ENCODE results near the gene ZDHHC19. TPM values are rescaled to one million over a fixed set of nuclear protein-coding genes. Genes with fewer than 3 reads are reported as not detected.
A peak's percentile ranks its signal among the peaks of the same experiment; 100 is the strongest.

ZDHHC19 gene
- total and polyA plus RNA-seq, 2 experiments from 2014 or later, result 1.3 to 15.7 TPM

GRCh38 chr3:196156160-196156559 lies 55.0 kb downstream of the ZDHHC19 start:
- no peak overlapping the region for H3K4me3 ChIP-seq
- no peaks in the 10 kb centered on the region for H3K27me3 ChIP-seq (ENCODE audit: insufficient read depth)
- H3K27ac ChIP-seq (ENCODE audit: low read depth), result no peak overlapping the region
- peaks cover 31% of the 10 kb centered on the region for H3K4me1 Mint-ChIP-seq
- no peak for TF ChIP-seq ZNF331 (CRISPR knock-in tag; IDR thresholded peaks at IDR 0.05; ENCODE audit: low read depth)
- no peak for TF ChIP-seq NANOG (IDR thresholded peaks at IDR 0.05; ENCODE audit: borderline replicate concordance)
- TF ChIP-seq REST (IDR thresholded peaks at IDR 0.05; ENCODE audit: unreplicated experiment), result no peak
- no peak for TF ChIP-seq CTCF (conservative IDR thresholded peaks at IDR 0.05; ENCODE audit: low read depth in 2 of 2)
- no peak for TF ChIP-seq STAT1 (IDR thresholded peaks at IDR 0.05; ENCODE audit: unreplicated experiment)
- TF ChIP-seq JUNB (IDR thresholded peaks at IDR 0.05; ENCODE audit: unreplicated experiment), result no peak
- no peak for TF ChIP-seq EZH2phosphoT487 (IDR thresholded peaks at IDR 0.05; ENCODE audit: unreplicated experiment)
- TF ChIP-seq ZNF462 (CRISPR knock-in tag; IDR thresholded peaks at IDR 0.05), result no peak
- peaks cover 17% of the 10 kb centered on the region for H3K4me1 ChIP-seq (ENCODE audit: insufficient read depth)
- H3K9me3 Mint-ChIP-seq, result 0 out of 3 replicates have a peak, but pooled peaks cover 5% of the 10 kb centered on the region
- H3K27me3 Mint-ChIP-seq (ENCODE audit: insufficient read depth, low read depth, poor library complexity), result peaks cover 5% of the 10 kb centered on the region
- ATAC-seq, result peak; percentile 30; the same call in 2 of the 3 replicates
- no peaks in the 10 kb centered on the region for H4K20me1 ChIP-seq (replicated peaks; ENCODE audit: insufficient read depth)
- H3F3A ChIP-seq (replicated peaks; ENCODE audit: low read depth), result no peaks in the 10 kb centered on the region
- H3K4me3 Mint-ChIP-seq, result no peak overlapping the region
- H3K36me3 ChIP-seq (ENCODE audit: insufficient read depth), result no peaks in the 10 kb centered on the region
- no peaks in the 10 kb centered on the region for H3K36me3 Mint-ChIP-seq (ENCODE audit: low read depth)
- H2AFZ ChIP-seq, result no peak overlapping the region
- no peaks in the 10 kb centered on the region for H3K79me2 ChIP-seq (replicated peaks; ENCODE audit: insufficient read depth)
- H3K9me2 ChIP-seq (ENCODE audit: insufficient read depth), result no peaks in the 10 kb centered on the region
- H3K4me2 ChIP-seq, result peak overlapping the region; percentile 9
- no peak for DNase-seq (ENCODE audit: low spot score)
- H3K27ac Mint-ChIP-seq, result no peak overlapping the region
